ENCODE data around the gene MED10. TPM values are rescaled to one million over a fixed set of nuclear protein-coding genes. Genes with fewer than 3 reads are reported as not detected.
A peak's percentile ranks its signal among the peaks of the same experiment; 100 is the strongest.

MED10 gene
- total RNA-seq, 1 donor from 2014 or later: 12.9 TPM

DNA sequence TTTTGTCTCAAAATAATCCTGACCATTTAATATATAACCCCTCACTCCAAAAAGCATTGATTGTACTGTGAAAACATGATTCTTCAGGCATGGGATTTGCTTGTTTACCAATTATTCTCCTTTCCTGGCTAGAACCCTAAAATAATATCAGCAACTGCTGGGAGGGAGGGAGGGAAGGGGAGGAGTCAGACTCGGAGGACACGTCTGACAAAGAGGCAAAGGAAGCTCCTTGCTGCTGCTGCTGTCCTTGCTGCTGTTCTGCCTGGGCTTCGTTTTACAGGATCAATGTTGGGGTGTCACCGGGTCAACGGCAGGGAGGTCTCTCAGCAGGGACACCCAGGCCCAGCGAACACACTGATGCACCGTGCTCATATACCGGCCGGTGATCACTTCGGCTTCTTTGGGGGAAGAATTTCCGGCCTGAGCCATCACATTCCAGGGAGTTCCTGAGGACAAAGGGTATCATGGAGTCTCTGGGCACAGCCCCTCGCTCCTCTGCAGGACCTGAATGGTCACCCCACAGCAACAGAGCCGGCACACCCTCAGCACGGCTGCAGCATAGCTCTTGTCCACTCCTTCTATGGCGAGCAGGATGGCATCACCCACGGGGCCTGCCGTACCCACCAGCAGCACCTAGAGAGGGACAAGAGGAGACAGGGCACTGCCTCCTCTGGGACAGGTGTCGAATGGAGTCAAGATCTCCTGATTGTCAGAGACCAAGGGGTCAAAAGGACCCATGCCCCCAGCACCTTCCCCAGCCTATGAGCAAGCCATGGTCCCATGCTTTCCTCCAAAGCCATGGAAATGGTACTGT is 27.9 kb downstream of the MED10 start:
- no peak for DNase-seq (ENCODE audit: low read depth)

DNA sequence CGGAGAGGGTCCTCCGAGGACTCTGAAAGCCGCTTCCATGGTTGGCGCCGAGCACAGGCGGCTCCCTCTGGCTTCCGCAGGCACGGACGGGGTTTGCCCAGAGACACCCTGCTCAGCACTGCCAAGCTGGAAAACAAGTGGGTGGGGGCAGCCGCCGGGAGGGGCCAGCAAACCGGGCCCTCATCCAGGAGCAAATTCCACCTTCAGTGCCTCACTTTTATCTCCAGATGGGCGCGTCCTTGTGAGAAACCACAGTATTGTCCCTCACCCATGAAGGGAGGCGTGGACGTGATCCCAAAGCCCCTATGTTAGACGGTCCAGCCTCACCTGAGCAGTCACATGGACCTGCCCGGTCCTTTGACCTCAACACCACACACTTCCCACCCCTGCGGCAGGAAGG is 29.0 kb downstream of the MED10 start:
- no peak for DNase-seq (ENCODE audit: low read depth)

GRCh38 chr5:6348476-6349000 is 29.8 kb downstream of the MED10 start:
- no peak for DNase-seq (ENCODE audit: low read depth)

DNA sequence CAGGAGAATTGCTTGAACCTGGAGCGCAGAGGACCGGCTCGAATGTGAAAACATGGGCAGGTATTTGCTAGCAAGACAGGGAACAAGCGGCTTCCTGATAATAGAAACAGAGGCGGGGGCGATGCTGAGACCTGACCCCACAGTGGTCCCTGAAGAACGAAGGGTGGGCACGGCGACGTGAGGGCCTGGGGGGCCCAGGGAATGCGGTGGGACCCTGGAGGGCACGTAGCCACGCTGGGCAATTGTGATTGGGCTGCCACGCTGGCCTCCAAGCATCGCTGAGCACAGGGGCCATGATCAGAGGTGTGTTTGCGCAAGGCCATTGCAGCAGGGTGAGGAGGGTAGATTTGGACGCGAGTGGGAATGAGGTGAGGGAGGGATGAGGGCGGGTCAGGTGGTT is 30.7 kb downstream of the MED10 start:
- no peak for DNase-seq (ENCODE audit: low read depth)

DNA sequence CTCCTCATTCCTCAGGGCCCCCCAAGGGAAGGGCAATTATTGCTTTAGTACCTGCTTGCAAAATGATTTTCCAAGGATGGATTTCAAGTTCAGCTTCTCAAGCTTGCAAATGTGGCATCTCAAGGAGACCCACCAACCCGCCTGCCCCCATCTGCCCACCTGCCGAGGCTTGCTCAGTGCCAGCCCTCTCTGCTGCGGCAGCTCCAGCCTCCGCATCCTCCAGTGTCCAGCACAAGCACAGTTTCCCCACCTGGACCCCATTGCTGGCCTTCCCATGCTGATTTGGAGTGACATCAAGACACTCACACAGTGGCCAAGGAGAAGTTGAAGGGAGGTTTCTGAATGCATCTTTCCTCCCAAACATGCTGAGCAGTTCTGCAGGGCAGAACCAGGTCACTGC is 31.2 kb downstream of the MED10 start:
- no peak for DNase-seq (ENCODE audit: low read depth)

- no peak for DNase-seq (ENCODE audit: low read depth)
These were observed 33.8 kb downstream of the MED10 start for GRCh38 chr5:6344593-6344989.

DNA sequence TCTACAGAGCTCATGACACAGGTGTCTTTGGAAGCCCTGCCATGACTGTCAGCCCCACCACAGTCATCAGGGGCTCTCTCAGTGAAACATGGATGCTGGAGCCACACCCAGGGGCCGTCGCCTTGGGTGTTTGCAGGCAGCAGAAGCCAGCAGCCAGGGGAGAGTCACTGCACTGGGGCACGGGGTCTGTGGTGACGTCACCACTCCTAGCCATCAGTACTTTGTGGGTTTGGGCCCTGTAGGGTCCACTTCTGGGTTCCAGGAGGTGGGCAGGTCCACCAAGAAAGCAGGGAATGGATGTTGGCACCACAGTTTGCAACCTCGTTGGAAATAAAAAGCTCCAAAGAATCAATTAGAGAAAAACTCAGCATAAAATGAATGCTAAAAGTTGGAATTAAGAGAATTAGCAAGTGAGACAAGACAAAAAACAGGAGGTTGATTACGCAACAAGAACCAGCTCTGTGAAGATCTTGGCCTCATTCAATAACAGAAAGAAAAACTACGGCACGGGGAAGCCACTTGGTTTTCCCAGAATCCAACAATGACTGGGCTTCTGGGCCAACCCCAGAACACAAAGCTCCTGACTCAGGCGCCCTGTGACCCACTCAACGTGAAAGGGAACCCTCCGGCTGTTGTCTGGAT is 34.3 kb downstream of the MED10 start:
- DNase-seq (ENCODE audit: low read depth): no peak

- DNase-seq (ENCODE audit: low read depth): no peak
These were observed 35.5 kb downstream of the MED10 start for GRCh38 chr5:6342689-6343315.

- no peak for DNase-seq (ENCODE audit: low read depth)
These were observed 38.2 kb downstream of the MED10 start for GRCh38 chr5:6340100-6340499.

DNA sequence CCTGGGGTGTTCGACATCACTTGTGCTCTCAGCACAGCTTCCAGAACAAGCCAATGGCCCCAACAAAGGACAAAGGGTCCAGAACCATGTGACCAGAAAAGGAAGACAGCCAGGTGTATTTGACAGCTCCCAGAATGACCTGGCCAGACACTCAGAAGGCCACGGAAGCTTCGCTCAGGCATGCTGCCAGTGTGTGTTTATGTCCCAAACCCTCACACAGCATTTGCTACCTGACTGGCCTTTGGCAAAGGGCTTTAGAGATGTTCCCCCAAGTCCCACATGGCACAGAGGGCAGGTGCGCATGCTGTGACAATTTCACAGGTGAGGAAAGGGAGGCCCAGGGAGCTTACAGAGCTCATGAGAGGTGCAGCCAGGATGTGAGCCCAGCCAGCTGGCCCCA is 39.5 kb downstream of the MED10 start:
- no peak for DNase-seq (ENCODE audit: low read depth)

DNA sequence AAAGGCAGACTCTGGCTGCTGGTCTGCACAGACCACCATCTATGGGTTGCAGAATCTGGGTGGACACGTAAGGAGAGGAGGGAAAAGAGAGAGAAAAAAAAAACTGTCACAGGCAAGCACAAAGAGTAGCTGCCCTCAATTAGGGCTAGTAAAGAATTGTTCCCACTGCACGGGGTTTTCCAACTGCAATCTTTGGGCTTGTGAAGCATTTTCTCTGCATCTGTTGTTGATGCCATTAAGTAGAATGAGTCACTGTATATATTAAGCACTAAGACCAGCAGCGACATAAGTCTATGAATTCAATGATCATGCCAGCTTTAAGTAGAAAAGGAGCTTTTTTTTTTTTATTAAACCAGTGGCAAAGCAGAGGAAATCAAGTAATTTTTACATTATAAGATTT is 40.2 kb downstream of the MED10 start:
- no peak for DNase-seq (ENCODE audit: low read depth)

DNA sequence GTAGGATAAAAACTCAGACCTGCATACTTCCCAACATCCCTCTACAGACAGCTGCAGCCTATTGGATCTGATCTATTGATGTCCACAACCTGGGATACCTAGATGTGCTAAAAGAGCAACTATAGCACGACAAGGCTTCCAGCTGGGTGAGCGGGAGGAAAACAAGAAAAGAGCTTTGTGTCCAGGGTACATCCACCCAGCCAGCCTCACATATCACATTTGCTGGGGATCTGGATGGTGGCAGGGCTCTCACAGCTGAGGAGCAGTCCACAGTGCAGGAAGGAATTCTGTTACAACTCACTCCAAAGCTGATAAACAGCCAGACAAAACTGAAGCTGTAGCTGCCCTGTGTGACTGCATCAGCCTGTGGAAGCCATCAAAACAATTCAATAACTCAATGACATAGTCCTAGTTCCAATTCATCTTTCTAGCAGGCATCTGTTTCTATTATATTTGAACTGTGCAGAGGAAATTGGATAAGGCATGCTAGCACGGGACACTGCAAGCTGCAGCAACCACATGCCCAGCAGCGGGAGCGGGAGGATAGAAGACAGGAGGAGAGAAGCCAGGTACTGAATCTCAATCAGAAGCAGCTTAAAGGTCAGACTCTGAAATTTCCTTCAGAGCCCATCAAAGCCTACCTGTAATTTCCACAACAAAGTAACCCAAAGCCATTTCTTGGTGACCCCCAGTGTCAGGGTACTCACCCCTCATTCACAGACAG is 45.0 kb downstream of the MED10 start:
- no peak for DNase-seq (ENCODE audit: low read depth)

DNA sequence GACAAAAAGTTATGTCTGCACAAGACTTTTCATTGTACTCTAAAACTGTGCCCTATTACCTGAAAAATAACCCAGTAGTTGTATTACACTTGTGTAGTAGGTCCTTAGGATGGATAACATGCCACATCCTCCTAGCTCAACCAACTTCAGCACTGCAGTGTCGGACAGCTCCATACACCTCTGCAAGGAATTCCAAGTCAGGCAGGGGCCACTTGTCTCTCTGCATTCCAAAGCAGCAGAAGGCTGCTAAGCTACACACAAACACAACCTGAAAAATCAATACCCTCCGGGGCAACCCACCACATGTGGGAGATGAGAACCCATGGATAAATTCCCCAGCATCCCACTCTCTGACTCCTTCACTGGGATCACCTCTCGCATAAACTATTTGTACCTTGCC is 50.2 kb downstream of the MED10 start:
- DNase-seq (ENCODE audit: low read depth): peak; percentile 19

- DNase-seq (ENCODE audit: low read depth): no peak
These were observed 51.6 kb downstream of the MED10 start for GRCh38 chr5:6326776-6327175.

- no peak for DNase-seq (ENCODE audit: low read depth)
These were observed 56.1 kb downstream of the MED10 start for GRCh38 chr5:6322163-6322713.

Other genes with a start within 250 kb of the MED10 start
- gene UBE2QL1, start 70.3 kb upstream of the MED10 start, total RNA-seq: not detected in 2 replicates

All from renal cortical epithelial cell (primary cell).